Measurements from ENCODE around the gene TTLL5. TPM values are rescaled to one million over a fixed set of nuclear protein-coding genes. Genes with fewer than 3 reads are reported as not detected.

The TTLL5 gene
- total RNA-seq, 1 donor, result 29.5 TPM

GRCh38 chr14:75757644-75758402, 96.8 kb downstream of the TTLL5 start:
- no peak for TF ChIP-seq CTCF (IDR thresholded peaks at IDR 0.05; ENCODE audit: insufficient read depth, low read length)
- no peak overlapping the region for H3K4me3 ChIP-seq (ENCODE audit: low read depth, low read length)
- DNase-seq (ENCODE audit: low read depth), result no peak

- H3K4me3 ChIP-seq (ENCODE audit: low read depth, low read length), result no peak overlapping the region
- no peak for DNase-seq (ENCODE audit: low read depth)
- no peak for TF ChIP-seq CTCF (IDR thresholded peaks at IDR 0.05; ENCODE audit: insufficient read depth, low read length)
Observed at GRCh38 chr14:75764020-75764419, 103.0 kb downstream of the TTLL5 start.

GRCh38 chr14:75769047-75769685, 108.1 kb downstream of the TTLL5 start:
- no peak overlapping the region for H3K4me3 ChIP-seq (ENCODE audit: low read depth, low read length)
- DNase-seq (ENCODE audit: low read depth), result no peak

GRCh38 chr14:75770635-75771034, 109.6 kb downstream of the TTLL5 start:
- no peak overlapping the region for H3K4me3 ChIP-seq (ENCODE audit: low read depth, low read length)
- DNase-seq (ENCODE audit: low read depth), result no peak
- TF ChIP-seq CTCF (IDR thresholded peaks at IDR 0.05; ENCODE audit: insufficient read depth, low read length), result no peak

More at GRCh38 chr14:75769047-75769685, 108.1 kb downstream of the TTLL5 start:
- no peak for TF ChIP-seq CTCF (IDR thresholded peaks at IDR 0.05; ENCODE audit: insufficient read depth, low read length)

GRCh38 chr14:75771595-75771994, 110.5 kb downstream of the TTLL5 start:
- no peak for DNase-seq (ENCODE audit: low read depth)
- H3K4me3 ChIP-seq (ENCODE audit: low read depth, low read length), result no peak overlapping the region
- TF ChIP-seq CTCF (IDR thresholded peaks at IDR 0.05; ENCODE audit: insufficient read depth, low read length), result no peak

GRCh38 chr14:75773046-75773445, 112.0 kb downstream of the TTLL5 start:
- DNase-seq (ENCODE audit: low read depth), result no peak
- H3K4me3 ChIP-seq (ENCODE audit: low read depth, low read length), result no peak overlapping the region
- no peak for TF ChIP-seq CTCF (IDR thresholded peaks at IDR 0.05; ENCODE audit: insufficient read depth, low read length)

All from fibroblast of the aortic adventitia (primary cell).